Measurements from ENCODE around the gene CCL26. TPM values are rescaled to one million over a fixed set of nuclear protein-coding genes. Genes with fewer than 3 reads are reported as not detected.
"Not testable (repeated sequence)": the region's sequence is repeated elsewhere in the genome, so short reads cannot be mapped to it uniquely, and the experiment has no call there.

The CCL26 gene
- total RNA-seq, 1 experiment from 2014 or later, result not detected

DNA sequence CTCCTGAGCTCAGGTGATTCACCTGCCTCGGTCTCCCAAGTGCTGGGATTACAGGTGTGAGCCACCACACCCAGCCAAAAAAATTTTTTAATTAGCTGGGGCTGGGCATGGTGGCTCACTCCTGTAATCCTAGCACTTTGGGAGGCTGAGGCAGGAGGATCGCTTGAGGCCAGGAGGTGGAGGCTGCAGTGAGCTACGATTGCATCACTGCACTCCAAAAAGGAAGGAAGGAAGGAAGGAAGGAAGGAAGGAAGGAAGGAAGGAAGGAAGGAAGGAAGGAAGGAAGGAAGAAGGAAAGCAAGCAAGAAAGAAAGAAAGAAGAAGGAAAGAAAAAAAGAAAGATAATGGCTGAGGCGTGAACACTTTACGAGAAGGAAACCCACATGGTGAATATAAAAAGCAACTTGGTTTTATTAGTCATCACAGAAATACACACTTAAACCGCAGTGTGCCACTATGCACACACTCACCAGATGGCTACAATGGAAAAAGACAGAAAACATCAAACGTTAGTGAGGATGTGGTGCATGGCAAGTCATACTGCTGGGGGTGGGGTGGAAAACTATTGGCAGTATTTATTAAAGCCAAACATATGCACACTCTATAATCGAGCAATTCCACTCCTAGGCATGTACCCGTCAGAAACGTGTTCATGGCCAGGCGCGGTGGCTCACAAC, 4.4 kb upstream of the CCL26 start:
- peak in 1 of 2 experiments; percentile 61 for DNase-seq
- Histone ChIP-seq H3K9me2 (ENCODE audit: insufficient read depth) (no peaks in the 10 kb centered on the region), H3K79me2 (ENCODE audit: low read depth) (no peaks in the 10 kb centered on the region), H3K4me1 (replicated peaks; ENCODE audit: insufficient read depth) (peaks cover 14% of the 10 kb centered on the region), H3K4me2 (no peak overlapping the region), H2AFZ (no peak overlapping the region), H3K27me3 (ENCODE audit: insufficient read depth, low read depth) (no peaks in the 10 kb centered on the region), H3K4me3 (no peak overlapping the region), H3K9me3 (ENCODE audit: insufficient read depth, low read depth) (no peaks in the 10 kb centered on the region), H3F3A (ENCODE audit: insufficient read depth, low read depth) (peaks cover 13% of the 10 kb centered on the region; the same call in 1 of the 2 replicates), H3K27ac (no peak overlapping the region), H4K20me1 (ENCODE audit: insufficient read depth) (no peaks in the 10 kb centered on the region), H3K36me3 (ENCODE audit: low read depth) (no peaks in the 10 kb centered on the region)
- POLR2A ChIA-PET (ENCODE audit: unreplicated experiment), result no interaction called here
- CTCF ChIA-PET, result no interaction called here
- BruUV-seq (replicated peaks), result no TSS peak
- TF ChIP-seq EZH2 (IDR thresholded peaks at IDR 0.05; ENCODE audit: low read depth), result no peak
- TF ChIP-seq, protein P1, sequence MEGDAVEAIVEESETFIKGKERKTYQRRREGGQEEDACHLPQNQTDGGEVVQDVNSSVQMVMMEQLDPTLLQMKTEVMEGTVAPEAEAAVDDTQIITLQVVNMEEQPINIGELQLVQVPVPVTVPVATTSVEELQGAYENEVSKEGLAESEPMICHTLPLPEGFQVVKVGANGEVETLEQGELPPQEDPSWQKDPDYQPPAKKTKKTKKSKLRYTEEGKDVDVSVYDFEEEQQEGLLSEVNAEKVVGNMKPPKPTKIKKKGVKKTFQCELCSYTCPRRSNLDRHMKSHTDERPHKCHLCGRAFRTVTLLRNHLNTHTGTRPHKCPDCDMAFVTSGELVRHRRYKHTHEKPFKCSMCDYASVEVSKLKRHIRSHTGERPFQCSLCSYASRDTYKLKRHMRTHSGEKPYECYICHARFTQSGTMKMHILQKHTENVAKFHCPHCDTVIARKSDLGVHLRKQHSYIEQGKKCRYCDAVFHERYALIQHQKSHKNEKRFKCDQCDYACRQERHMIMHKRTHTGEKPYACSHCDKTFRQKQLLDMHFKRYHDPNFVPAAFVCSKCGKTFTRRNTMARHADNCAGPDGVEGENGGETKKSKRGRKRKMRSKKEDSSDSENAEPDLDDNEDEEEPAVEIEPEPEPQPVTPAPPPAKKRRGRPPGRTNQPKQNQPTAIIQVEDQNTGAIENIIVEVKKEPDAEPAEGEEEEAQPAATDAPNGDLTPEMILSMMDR (conservative IDR thresholded peaks at IDR 0.05), result no peak
- intact Hi-C loops (cut with micrococcal nuclease; ENCODE audit: unreplicated experiment), result loop anchor here (10.0 kb wide), 1 partner anchor 68 kb away; no protein-coding TSS in a partner anchor

DNA sequence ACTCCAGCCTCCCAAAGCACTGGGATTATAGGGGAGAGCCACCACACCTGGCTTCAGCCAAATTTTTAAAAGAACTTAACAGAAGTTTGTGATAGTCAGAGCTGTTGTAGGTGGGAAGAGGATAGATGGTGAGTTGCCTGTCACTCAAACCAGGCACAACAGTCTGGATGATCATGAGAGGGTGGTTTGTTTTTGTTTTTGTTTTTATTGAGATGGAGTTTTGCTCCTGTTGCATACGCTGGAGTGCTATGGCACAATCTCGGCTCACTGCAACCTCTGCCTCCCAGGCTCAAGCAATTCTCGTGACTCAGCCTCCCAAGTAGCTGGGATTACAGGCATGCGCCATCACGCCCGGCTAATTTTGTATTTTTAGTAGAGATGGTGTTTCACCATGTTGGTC, 1.9 kb upstream of the CCL26 start:
- H3K27me3 ChIP-seq (ENCODE audit: insufficient read depth, low read depth); H3K4me3 ChIP-seq; DNase-seq; BruUV-seq (replicated peaks); H3K9me2 ChIP-seq (ENCODE audit: insufficient read depth); H4K20me1 ChIP-seq (ENCODE audit: insufficient read depth); H3K27ac ChIP-seq; H2AFZ ChIP-seq; H3K79me2 ChIP-seq (ENCODE audit: low read depth); H3K9me3 ChIP-seq (ENCODE audit: insufficient read depth, low read depth); H3K36me3 ChIP-seq (ENCODE audit: low read depth); H3K4me2 ChIP-seq: not testable (repeated sequence)
- ChIA-PET CTCF (interaction anchor here (0.9 kb wide), 1 partner anchor 40 kb away, joined by 5 read pairs; no protein-coding TSS in a partner anchor), POLR2A (ENCODE audit: unreplicated experiment) (interaction anchor here (0.6 kb wide), 1 partner anchor 183 kb away, joined by 6 read pairs; no protein-coding TSS in a partner anchor)
- intact Hi-C loops (cut with micrococcal nuclease; ENCODE audit: unreplicated experiment), result loop anchor here (10.0 kb wide), 1 partner anchor 71 kb away; no protein-coding TSS in a partner anchor
- peaks cover 17% of the 10 kb centered on the region; the same call in 1 of the 2 replicates for H3F3A ChIP-seq (ENCODE audit: insufficient read depth, low read depth)
- H3K4me1 ChIP-seq (replicated peaks; ENCODE audit: insufficient read depth), result peaks cover 16% of the 10 kb centered on the region

DNA sequence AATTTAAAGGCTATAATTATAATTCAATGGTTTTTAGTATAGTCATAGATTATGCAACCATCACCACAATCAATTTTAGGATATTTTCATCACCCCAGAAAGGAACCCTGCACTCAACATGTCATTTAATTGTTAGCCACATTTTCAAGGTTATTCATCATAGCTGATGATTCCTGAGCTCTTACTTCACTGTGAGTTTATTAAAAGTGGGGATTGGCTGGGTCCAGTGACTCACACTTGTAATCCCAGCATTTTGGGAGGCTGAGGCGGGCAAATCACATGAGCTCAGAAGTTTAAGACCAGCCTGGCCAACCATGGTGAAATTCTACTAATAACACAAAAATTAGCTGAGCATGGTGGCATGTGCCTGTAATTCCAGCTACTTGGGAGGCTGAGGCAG, 787 bp downstream of the CCL26 start:
- Histone ChIP-seq H3F3A (ENCODE audit: insufficient read depth, low read depth) (peaks cover 17% of the 10 kb centered on the region; the same call in 1 of the 2 replicates), H3K27ac (peak overlapping the region; percentile 47; the same call in 1 of the 2 replicates), H2AFZ (no peak overlapping the region), H4K20me1 (ENCODE audit: insufficient read depth) (no peaks in the 10 kb centered on the region), H3K36me3 (ENCODE audit: low read depth) (no peaks in the 10 kb centered on the region), H3K9me3 (ENCODE audit: insufficient read depth, low read depth) (no peaks in the 10 kb centered on the region), H3K9me2 (ENCODE audit: insufficient read depth) (no peaks in the 10 kb centered on the region), H3K79me2 (ENCODE audit: low read depth) (no peaks in the 10 kb centered on the region), H3K27me3 (ENCODE audit: insufficient read depth, low read depth) (no peaks in the 10 kb centered on the region), H3K4me3 (no peak overlapping the region), H3K4me2 (no peak overlapping the region), H3K4me1 (replicated peaks; ENCODE audit: insufficient read depth) (peaks cover 16% of the 10 kb centered on the region)
- DNase-seq, result no peak
- BruUV-seq (replicated peaks), result no TSS peak
- ChIA-PET CTCF (interaction anchor here (1.2 kb wide), 1 partner anchor 9 kb away, joined by 3 read pairs; no protein-coding TSS in a partner anchor), POLR2A (ENCODE audit: unreplicated experiment) (interaction anchor here (0.7 kb wide), 1 partner anchor 179 kb away, joined by 4 read pairs; no protein-coding TSS in a partner anchor)
- TF ChIP-seq EZH2 (IDR thresholded peaks at IDR 0.05; ENCODE audit: low read depth), result no peak
- TF ChIP-seq, protein P1 (conservative IDR thresholded peaks at IDR 0.05), result no peak
- intact Hi-C loops (cut with micrococcal nuclease; ENCODE audit: unreplicated experiment), result loop anchor here (10.0 kb wide), 1 partner anchor 74 kb away; no protein-coding TSS in a partner anchor
